C4-2B (cell line): ENCODE measurements around the gene CYB5R3.
"Not testable (repeated sequence)": the region's sequence is repeated elsewhere in the genome, so short reads cannot be mapped to it uniquely, and the experiment has no call there.

Source experiments
- ZFX ChIP-seq: fragments of 450-650 bp; IDR thresholded peaks from 2 replicates; pipeline ENCODE4 v1.6.1; 2017
- TF ChIP-seq, protein P1 (sequence below): fragments of 450-650 bp; conservative IDR thresholded peaks from 2 replicates; pipeline ENCODE4 v1.5.1; 2017; ENCODE audit warnings: mild to moderate bottlenecking

DNA sequence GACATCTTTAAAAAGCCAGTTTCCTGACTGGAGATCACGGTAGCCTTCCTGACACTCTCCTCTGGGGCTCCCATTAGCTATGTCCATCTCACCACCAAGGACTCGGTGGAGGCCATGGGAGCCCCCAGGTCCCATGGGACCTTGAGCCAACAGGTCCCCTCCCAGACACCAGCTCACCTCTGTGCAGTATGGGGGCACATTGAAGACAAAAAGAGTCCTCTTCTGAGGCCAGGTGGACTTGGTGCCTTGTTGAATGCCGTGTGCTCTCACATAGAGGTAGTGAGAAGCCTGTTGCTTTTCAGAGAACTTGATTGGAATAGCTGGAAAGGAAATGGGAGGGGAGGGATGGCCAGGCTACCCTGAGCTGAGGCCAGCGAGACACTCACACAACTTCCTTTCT is 69.2 kb downstream of the CYB5R3 start:
- TF ChIP-seq, protein P1, sequence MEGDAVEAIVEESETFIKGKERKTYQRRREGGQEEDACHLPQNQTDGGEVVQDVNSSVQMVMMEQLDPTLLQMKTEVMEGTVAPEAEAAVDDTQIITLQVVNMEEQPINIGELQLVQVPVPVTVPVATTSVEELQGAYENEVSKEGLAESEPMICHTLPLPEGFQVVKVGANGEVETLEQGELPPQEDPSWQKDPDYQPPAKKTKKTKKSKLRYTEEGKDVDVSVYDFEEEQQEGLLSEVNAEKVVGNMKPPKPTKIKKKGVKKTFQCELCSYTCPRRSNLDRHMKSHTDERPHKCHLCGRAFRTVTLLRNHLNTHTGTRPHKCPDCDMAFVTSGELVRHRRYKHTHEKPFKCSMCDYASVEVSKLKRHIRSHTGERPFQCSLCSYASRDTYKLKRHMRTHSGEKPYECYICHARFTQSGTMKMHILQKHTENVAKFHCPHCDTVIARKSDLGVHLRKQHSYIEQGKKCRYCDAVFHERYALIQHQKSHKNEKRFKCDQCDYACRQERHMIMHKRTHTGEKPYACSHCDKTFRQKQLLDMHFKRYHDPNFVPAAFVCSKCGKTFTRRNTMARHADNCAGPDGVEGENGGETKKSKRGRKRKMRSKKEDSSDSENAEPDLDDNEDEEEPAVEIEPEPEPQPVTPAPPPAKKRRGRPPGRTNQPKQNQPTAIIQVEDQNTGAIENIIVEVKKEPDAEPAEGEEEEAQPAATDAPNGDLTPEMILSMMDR: not testable (repeated sequence)
- not testable (repeated sequence) for TF ChIP-seq ZFX
